SU-DHL-6 (cell line): Measurements from ENCODE around the gene RSU1.

Experiments
- H2AFZ ChIP-seq: fragments of 200-600 bp; sonication (generic); 2 replicates; pipeline ENCODE4 v1.6.1; 2014; ENCODE audit warnings: low read depth, mild to moderate bottlenecking, moderate library complexity, mixed read lengths, antibody characterized with exemption, low read length; ENCODE audit not compliant: severe bottlenecking
- H3F3A ChIP-seq: fragments of 200-600 bp; shearing (Covaris generic); 2 replicates; pipeline ENCODE4 v1.6.0; 2016; ENCODE audit warnings: antibody characterized with exemption, mild to moderate bottlenecking; ENCODE audit not compliant: insufficient read depth
- H3K27ac ChIP-seq: fragments of 200-600 bp; sonication (generic); 2 replicates; pipeline ENCODE4 v1.5.1; 2016; ENCODE audit warnings: low read depth, mild to moderate bottlenecking, low read length, moderate library complexity, mixed read lengths
- H3K27me3 ChIP-seq: fragments of 200-600 bp; sonication (generic), shearing (Covaris generic); 2 replicates; pipeline ENCODE4 v1.6.0; 2014; ENCODE audit warnings: mild to moderate bottlenecking, low read length
- H3K36me3 ChIP-seq: fragments of 200-600 bp; sonication (generic); 2 replicates; pipeline ENCODE4 v1.6.1; 2014; ENCODE audit warnings: mild to moderate bottlenecking, low read length, mixed read lengths
- H3K4me2 ChIP-seq: fragments of 300-600, 200-600 bp; shearing (Covaris generic), sonication (generic); 2 replicates; pipeline ENCODE4 v1.6.0; 2014; ENCODE audit warnings: low read length, low read depth, mild to moderate bottlenecking; ENCODE audit not compliant: poor library complexity, severe bottlenecking
- H3K4me3 ChIP-seq: fragments of 200-600 bp; sonication (generic); 2 replicates; pipeline ENCODE4 v1.5.1; 2014; ENCODE audit warnings: antibody characterized with exemption, low read length, mild to moderate bottlenecking, mixed read lengths; ENCODE audit not compliant: insufficient read depth, poor library complexity, severe bottlenecking
- H3K79me2 ChIP-seq: fragments of 200-600 bp; sonication (generic); 2 replicates; pipeline ENCODE4 v1.6.1; 2014; ENCODE audit warnings: mild to moderate bottlenecking, low read length, moderate library complexity; ENCODE audit not compliant: insufficient read depth
- H3K9ac ChIP-seq: fragments of 200-600 bp; sonication (generic); 2 replicates; pipeline ENCODE4 v1.7.0; 2014; ENCODE audit warnings: mild to moderate bottlenecking, low read length
- H3K9me2 ChIP-seq: fragments of 200-600 bp; sonication (generic); replicated peaks from 2 replicates; pipeline ENCODE4 v1.6.1; 2014; ENCODE audit warnings: low read length; ENCODE audit not compliant: insufficient read depth
- H3K9me3 ChIP-seq: fragments of 200-600 bp; sonication (generic); 2 replicates; pipeline ENCODE4 v1.6.1; 2014; ENCODE audit warnings: low read length, mixed read lengths; ENCODE audit not compliant: insufficient read depth
- H4K20me1 ChIP-seq: fragments of 200-600 bp; sonication (generic); 2 replicates; pipeline ENCODE4 v1.6.1; 2014; ENCODE audit warnings: low read depth, mild to moderate bottlenecking, antibody characterized with exemption, low read length, moderate library complexity, mixed read lengths
- EZH2phosphoT487 ChIP-seq: fragments of 200-600 bp; sonication (generic), shearing (Covaris generic); conservative IDR thresholded peaks from 2 replicates; pipeline ENCODE4 v1.6.1; 2018; ENCODE audit warnings: mild to moderate bottlenecking, antibody characterized with exemption, low read length, moderate library complexity, mixed read lengths
- TF ChIP-seq, protein P1 (sequence below): fragments of 200-600 bp; sonication (generic); IDR thresholded peaks from one replicate; pipeline ENCODE4 v1.5.1; 2017; ENCODE audit warnings: antibody characterized with exemption, mild to moderate bottlenecking, low read length, moderate library complexity; ENCODE audit not compliant: insufficient read depth, poor library complexity, severe bottlenecking

Gene RSU1

GRCh38 chr10:16592378-16592777, 224.8 kb downstream of the RSU1 start:
- H3K27ac ChIP-seq = no peak overlapping the region
- H3K36me3 ChIP-seq = no peaks in the 10 kb centered on the region
- H3K4me3 ChIP-seq = no peak overlapping the region
- no peak overlapping the region for H3K4me2 ChIP-seq
- no peaks in the 10 kb centered on the region for H3F3A ChIP-seq
- H3K9me3 ChIP-seq = no peaks in the 10 kb centered on the region
- no peaks in the 10 kb centered on the region for H3K9me2 ChIP-seq
- H4K20me1 ChIP-seq = no peaks in the 10 kb centered on the region
- TF ChIP-seq, protein P1, sequence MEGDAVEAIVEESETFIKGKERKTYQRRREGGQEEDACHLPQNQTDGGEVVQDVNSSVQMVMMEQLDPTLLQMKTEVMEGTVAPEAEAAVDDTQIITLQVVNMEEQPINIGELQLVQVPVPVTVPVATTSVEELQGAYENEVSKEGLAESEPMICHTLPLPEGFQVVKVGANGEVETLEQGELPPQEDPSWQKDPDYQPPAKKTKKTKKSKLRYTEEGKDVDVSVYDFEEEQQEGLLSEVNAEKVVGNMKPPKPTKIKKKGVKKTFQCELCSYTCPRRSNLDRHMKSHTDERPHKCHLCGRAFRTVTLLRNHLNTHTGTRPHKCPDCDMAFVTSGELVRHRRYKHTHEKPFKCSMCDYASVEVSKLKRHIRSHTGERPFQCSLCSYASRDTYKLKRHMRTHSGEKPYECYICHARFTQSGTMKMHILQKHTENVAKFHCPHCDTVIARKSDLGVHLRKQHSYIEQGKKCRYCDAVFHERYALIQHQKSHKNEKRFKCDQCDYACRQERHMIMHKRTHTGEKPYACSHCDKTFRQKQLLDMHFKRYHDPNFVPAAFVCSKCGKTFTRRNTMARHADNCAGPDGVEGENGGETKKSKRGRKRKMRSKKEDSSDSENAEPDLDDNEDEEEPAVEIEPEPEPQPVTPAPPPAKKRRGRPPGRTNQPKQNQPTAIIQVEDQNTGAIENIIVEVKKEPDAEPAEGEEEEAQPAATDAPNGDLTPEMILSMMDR = no peak
- no peak for TF ChIP-seq EZH2phosphoT487
- H2AFZ ChIP-seq = no peak overlapping the region
- no peaks in the 10 kb centered on the region for H3K79me2 ChIP-seq
- H3K27me3 ChIP-seq = no peaks in the 10 kb centered on the region
- no peak overlapping the region for H3K9ac ChIP-seq

DNA sequence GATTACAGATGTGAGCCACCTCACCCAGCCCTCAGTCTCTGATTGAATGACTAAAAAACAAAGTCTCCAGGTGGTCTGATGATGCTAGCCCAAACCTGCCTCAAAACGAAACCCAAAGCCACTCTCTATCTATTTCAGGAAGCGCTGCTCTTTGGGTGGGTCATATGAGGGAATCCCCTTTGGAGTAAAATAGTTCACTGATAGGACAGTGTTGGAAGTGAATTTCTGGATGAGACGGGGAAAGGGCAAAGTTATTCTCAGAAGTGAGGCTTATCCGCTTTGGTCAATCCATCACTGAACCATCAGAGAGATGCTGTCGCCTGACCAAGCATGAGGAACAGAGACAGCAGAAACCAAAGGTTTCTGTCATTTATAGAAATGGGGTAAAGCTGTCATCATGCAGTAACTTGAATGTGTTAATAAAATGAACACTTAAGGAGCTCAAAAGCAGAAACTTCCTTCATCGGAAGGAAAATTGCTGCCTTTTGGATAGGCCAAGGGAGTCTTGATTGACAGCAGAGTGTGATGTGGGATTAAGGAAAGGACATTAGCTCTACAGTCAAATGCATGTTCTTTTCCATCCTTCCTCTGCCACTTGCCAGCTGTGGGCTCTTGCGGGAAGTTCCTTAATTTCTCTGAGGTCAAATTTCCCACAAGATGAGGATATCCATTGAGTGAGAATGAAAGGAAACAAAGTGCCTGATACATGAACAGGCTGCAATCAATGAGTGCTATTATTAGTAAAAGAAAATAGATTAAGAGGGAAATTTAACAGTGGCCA, 230.7 kb downstream of the RSU1 start:
- H3F3A ChIP-seq = no peaks in the 10 kb centered on the region
- no peak overlapping the region for H2AFZ ChIP-seq
- no peak for TF ChIP-seq EZH2phosphoT487
- TF ChIP-seq, protein P1 = no peak
- H3K9me2 ChIP-seq = no peaks in the 10 kb centered on the region
- no peaks in the 10 kb centered on the region for H4K20me1 ChIP-seq
- no peak overlapping the region for H3K4me2 ChIP-seq
- H3K36me3 ChIP-seq = no peaks in the 10 kb centered on the region
- H3K9me3 ChIP-seq = no peaks in the 10 kb centered on the region
- no peak overlapping the region for H3K9ac ChIP-seq
- H3K27me3 ChIP-seq = no peaks in the 10 kb centered on the region
- no peak overlapping the region for H3K4me3 ChIP-seq
- no peaks in the 10 kb centered on the region for H3K79me2 ChIP-seq
- H3K27ac ChIP-seq = no peak overlapping the region

GRCh38 chr10:16585103-16585502, 232.1 kb downstream of the RSU1 start:
- Histone ChIP-seq H3K79me2 (no peaks in the 10 kb centered on the region), H3K4me2 (no peak overlapping the region), H3K9me3 (no peaks in the 10 kb centered on the region), H3K36me3 (no peaks in the 10 kb centered on the region), H3K9me2 (no peaks in the 10 kb centered on the region), H3K27me3 (no peaks in the 10 kb centered on the region), H2AFZ (no peak overlapping the region), H3K9ac (no peak overlapping the region), H3F3A (no peaks in the 10 kb centered on the region), H3K27ac (no peak overlapping the region), H4K20me1 (no peaks in the 10 kb centered on the region), H3K4me3 (no peak overlapping the region)
- TF ChIP-seq, protein P1 = no peak
- TF ChIP-seq EZH2phosphoT487 = no peak
